GM18861 (cell line): Measurements from ENCODE around the gene EPDR1.
A peak's percentile ranks its signal among the peaks of the same experiment; 100 is the strongest.

Experiments
- ATAC-seq: cut with Tn5 transposase; IDR thresholded peaks from one replicate; pipeline ENCODE4 v1.9.1; 2021; ENCODE audit not compliant: unreplicated experiment

The EPDR1 gene

DNA sequence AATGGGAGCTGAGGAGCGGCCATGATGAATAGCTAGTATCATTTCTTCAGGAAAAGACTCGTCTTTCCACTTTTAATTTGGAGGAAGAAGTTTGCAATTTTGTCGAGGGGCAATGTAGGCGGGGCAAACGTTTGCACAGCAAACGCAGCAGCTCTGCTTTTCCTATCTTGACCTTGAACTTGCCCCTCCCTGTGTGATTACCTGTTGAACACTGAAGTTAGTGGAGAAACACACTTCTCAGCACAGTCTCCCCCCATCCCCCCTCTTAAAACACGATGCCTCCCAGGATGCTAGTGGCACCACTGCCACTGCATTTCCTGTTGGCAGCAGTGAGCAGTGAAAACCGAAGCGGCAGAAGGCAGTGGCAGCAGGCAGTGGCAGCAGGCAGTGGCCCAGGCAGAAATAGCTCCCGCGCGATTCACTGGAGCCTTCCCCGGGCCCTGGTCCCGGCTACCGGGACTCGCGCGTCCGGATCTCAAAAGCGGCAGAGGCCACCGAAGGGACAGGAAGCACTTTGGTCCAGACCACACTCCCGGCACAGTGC, at the start of gene EPDR1:
EPDR1 (plus strand) TSS at position 336 of the 544 bp plus-strand sequence. CDS start 300 bp downstream, outside the sequence.
- ATAC-seq = peak; percentile 42

DNA sequence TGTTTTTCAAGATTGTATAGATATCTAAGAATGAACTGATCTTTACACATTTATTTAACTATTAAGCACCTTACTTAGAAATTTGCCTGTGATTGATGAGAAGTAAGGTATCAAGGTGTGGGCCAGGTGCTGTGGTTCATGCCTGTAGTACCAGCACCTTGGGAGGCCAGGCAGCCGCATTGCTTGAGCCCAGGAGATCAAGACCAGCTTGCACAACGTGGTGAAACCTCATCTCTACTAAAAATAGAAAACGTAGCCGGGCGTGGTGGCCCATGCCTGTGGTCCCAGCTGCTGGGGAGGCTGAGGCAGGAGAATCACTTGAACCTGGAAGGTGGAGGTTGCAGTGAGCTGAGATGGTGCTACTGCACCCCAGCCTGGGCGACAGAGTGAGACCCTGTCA, 38.4 kb upstream of the EPDR1 start:
- no peak for ATAC-seq

DNA sequence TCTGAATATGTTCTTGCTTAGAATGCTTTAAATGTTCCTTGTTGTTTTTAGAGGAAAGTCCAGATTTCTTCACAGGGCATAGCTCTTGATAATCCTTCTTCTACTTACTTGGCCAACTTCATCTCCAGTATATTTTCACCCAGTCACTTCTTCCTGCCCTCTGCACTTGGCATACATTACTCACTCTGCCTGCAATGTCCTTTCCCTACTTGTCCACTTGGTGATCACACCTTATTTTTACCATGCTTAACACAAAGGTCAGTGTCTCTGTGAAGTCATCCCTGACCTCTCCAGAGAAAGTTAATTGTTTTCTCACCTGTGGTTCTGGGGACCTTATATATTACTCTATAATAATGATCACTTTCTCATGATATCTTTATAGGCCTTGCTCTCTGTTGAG, 27.1 kb upstream of the EPDR1 start:
- no peak for ATAC-seq

DNA sequence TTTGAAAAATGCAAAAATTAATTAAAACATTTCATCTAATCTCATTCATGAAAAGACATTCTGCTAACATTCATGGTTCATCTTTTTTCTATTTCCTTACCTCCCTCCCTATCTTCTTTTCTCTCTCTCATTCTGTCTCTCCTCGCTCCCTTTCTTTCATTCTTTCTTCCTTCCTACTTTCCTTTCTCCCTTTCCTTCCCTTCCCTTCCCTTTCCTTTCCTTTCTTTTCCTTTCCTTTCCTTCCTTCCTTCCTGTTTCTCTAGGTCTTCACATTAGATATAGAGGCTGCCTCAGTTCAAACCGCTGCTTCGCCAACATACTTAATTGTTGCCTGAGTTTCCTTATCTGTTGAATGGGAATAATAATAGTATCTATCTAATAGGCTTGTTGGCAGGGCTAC, 25.8 kb upstream of the EPDR1 start:
- ATAC-seq = no peak

DNA sequence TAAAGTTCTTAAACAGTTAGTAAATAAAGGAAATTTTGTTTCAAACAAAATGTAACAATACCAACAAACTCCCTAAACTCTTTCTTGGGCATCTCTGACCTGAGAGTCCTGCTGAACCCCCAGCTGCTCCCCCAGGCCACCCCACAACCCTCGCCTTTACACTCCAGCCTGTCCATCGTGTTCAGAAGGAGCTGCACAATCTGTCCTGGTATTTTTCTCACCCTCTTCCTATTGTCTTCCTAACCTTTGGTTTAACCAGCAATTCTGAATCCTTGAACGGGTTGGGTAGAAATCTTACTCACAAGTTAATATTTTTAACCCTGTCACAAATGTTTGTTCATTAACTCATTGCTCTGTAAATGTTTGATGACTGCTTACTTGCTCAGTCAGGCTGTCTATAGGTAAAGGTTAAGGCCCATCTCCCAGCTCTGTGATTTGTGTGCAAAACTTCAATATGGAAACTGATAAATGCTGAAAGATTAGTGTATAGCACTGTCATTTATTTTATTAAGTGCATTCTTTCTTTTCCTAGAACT, 20.7 kb upstream of the EPDR1 start:
- peak; percentile 77 for ATAC-seq

DNA sequence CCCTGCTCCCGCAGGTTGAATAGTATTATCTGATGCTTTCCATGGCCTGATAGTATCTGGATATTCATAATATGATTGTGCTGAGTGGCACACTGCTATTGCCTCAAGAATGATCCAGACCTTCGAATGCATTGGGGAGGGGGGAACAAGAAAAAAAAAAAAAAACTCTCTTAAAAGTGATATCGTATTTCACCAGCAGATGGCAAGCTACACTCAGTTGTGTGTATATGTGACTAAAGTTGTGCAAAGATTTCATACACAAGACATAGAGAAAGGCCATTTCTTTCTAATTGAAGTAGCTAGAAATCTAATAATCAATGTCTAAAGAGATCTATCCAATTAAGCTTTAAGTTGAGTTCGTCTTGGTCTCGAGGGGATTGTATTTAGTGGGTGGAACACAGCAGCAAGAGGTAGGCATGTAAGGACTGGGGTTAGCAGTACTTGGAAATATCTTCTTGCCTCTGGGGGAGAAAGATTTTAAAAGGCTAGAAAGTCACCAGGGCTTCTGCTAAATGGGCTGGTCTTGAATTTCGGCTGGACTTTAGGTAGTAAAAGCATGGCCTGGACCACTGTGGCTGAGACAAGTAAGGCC, 19.1 kb upstream of the EPDR1 start:
- ATAC-seq = peak; percentile 46

DNA sequence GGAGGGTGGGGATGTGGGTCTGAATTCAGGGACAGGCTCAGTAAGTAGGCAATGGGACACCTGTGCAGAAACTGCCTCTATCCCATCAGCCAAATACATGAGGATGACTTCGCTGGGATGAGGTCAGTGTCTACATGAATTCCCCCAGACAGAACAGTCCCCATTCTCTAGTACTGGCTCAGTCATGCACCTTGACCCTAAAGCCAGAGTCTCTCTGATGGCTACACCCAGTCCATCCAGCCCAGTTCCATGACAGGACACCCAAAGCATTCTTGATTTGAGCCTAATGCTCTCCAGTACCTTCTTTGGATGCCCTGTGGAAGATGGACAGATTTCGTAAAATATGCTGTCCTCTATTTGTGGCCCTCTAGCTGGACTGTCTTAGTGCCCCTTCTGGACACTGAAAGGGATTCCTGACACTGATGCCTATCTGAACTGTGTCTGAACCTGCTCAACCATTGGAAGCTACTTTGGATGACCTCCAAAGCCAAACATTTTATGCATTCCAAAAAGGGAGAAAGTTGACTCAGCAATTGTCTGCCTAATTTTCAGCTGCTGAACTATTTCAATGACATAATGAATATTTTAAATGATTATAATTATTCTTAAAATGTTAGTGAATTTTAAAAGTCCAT, 18.4 kb upstream of the EPDR1 start:
- ATAC-seq = no peak

DNA sequence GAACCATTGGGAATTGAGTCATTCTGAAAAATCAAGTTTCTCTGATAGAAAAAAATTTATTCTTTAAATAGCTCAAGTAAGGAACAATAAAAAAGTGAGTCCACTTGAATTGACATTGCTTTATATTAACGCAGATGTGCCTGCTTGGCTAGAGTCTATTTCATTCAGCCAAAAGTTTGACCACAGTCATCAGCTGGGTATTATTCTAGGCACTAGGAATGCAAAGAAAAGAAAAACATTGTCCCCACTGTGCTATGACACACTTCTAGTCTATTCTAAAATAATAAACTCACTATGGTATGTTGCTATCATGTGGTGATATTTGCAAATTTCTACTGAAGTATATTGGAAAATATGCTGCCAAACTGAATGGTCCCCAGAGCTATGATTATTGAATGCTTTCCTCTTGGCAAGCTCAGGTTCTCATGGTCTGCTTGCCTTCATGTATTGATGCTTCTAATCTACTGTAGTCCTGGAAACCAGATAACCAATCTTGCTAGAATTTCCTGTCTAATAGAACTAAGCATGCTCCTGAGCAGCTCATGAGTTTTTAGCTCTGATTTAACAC, 12.1 kb upstream of the EPDR1 start:
- ATAC-seq = no peak

DNA sequence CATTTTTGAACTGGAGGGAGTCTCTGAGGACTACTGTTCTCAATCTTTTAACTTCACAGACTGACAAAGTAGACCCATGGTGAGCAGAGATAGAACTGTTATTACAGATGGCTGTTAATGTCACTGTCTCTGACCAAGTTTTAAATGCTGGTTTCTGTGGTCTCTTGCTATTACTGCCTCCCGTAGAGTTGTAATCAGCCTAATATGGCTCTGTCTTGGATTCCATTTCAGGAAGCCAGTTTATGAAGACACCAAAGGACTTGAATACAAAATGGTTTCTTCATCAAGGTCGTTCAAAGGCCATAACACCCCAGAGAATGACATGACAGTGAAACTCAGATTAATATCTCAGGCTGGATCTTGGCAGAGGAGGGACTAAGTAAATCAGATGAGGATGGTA, 7.7 kb upstream of the EPDR1 start:
- no peak for ATAC-seq

DNA sequence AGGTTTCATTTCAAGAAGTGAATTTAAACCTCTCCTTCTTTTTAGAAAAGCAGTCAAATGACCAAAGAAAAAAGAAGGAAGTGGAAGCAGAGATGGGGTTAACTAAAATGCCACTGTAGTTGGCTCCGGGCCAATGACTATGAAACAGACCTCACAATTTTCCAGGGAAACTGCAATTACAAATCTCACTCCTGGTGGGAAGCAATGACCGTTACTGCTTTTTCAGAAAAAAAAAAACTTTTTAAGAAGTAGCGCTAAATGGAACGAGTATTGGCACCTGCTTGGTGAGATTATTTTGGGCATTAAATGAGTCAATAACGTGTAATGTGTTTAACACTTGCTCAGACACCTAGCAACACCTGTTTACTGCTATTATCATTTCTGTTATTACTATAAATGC, 5.0 kb upstream of the EPDR1 start:
- ATAC-seq = no peak

DNA sequence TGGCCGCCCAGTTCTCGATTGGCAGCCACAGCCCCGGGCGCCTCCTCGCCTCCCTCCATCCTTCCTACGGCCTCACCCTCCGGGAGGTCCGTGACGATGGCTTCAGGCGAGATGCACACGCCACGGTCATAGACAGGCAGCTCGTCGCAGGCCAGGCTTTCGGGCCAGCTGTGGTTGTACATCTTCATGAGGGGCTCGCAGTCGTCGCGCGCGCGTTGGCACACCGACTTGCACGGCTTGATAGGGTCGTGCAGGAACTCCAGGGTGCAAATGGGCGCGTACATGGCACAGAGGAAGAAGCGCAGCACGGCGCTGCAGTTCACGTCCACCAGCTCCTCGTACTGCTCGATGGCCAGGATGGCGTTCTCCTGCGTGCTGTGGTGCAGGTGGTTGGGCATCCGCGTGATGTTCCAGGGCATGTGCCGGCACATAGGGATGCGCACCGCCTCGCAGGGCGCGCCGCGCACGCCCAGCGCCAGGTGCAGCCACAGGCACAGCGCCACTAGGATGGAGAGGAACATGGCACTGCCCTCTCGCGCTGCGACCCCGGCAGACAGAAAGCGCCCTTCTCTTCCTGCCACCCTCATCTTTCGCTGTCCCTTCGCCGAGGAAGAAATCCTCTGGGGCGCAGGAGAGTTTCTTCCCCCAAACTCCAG, 4.3 kb upstream of the EPDR1 start:
- no peak for ATAC-seq

DNA sequence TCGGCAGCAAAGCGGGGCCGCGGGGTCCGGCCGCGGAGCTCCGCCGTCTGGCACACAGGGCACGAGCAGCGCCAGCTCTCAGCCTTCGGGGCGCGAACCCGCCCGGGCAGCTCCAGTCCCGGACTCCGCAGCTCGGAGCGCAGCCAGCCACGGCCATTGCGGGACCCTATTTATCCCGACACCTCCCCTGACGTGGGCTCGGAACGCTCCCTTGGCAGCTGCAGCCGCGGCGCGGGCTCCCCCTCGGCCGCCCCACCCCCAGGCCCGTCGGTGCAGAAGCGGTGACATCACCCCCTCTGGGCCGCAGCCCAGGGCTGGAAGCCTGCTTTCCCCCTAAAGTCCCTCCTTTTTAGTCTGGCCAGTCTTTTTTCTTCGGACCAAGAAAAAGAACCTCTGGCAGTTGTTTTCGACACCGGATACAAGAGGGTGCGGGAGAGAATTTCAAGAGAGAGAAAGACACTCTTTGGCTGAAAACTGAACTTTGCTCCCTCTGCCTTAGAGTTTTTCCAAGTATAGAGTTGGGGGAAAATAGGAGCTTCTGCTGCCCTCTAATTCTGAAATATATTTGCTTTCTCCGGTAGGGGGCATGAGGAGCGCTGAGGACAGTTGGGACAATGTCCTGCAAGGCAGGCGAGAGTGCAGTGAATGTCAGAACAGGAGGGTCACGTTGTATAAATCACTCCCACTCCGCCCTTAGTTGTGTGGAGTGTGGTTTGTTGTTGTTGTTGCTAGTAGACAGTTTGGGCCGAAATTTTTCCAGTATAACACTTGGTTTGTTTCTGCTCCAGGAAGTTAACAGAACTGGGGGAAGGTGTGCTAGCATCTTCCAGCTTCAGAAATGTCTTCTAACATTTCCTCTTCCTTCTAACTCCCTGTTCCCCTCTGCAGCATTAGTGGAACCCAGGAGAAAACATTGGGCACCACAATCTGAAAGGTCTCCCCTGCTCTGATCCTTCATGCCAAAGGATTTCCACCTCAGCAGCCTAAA, 3.5 kb upstream of the EPDR1 start, which contains the start of gene SFRP4:
SFRP4 (minus strand) TSS at position 145 of the 988 bp plus-strand sequence. CDS start 280 bp downstream, outside the sequence.
- peak; percentile 29 for ATAC-seq

DNA sequence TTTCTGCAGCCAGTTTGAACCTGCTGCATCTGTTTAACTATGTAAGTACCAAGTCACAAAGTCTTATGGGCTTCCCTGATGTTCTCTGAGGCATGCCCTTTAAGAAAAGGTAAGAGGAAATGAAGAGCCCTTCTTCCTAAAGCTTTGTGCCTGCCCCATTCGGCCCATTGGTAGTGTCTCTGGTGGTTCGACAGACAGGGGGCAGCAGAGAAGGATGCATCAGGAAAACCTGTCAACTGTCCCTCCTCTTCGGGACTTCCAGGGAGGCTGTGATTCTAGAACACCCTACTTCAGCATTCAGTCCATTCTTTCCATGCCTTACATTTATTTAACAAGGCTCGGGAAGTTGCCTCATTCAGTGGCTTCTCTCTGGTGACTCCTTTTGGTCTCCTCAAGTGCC, 1.9 kb upstream of the EPDR1 start:
- ATAC-seq = no peak

DNA sequence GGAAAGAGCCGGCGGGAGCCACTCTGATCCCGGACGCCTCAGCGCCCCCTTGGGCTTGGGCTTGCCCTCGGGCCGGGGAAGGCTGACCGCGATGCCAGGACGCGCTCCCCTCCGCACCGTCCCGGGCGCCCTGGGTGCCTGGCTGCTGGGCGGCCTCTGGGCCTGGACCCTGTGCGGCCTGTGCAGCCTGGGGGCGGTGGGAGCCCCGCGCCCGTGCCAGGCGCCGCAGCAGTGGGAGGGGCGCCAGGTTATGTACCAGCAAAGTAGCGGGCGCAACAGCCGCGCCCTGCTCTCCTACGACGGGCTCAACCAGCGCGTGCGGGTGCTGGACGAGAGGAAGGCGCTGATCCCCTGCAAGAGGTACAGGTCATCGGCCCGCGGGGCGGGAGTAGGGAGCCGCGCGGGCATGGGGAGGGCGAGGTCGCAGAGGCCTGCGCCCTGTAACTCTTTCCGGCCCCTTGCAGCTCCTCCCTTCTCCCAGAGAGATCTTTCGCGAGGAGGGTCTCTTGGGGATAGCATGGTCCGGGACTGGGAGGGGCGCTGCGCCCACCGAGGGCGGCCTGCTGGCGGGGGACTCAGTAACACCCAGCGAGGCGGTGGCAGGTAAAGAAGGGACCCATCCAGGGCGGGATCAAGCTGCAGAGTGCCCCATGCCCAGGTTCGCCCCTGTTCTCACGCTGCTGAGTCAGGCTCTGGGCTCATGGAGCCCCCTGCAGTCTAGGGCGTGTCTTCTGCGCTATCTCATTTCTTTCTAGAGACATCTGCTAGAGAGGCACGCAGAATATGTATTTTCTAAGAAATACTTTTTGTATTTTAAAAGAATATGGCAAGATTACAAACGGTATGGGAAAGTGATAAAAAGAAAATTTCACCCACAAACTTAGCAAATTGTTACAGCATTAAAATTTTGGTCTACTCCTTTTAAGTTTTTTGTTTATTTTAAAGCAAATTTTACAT, 687 bp downstream of the EPDR1 start:
- ATAC-seq = peak; percentile 55

DNA sequence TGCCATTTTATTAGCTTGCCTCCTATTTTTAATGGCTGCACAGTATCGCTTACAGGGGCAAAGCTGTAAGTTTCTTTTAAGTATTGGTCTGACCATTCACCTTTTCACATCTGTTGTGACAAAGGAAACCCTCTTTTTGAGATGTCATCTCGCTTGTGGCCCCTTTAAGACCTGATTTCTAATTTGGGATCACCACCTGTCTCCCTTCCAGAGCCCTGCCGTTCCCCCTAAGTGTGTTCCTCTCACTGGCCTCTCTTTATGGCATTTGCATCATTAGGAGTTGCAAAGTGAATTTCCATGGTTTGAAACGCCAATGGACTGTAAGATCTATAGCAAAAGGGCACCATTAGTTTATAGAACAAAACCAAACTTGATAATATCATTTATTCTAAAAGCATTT, 1.4 kb downstream of the EPDR1 start:
- no peak for ATAC-seq

DNA sequence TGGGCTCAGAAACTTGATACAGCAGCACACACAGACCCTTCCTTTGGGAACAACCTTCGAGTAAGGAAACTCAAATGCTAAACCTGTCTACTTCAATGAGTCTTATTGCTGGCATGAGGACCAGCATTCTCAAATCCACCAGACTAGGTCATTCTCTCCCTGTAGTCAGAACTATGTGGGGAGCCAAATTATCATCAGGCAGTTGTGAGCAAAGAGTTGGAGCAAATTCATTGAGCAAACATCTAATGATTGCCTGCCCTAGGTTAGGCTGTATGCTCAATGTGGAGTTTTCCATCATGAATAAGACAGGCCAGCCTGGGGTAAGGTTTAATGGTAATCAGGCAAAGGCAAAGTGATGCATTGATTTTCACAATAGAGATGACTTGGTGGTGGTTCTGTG, 3.6 kb downstream of the EPDR1 start:
- ATAC-seq = no peak

DNA sequence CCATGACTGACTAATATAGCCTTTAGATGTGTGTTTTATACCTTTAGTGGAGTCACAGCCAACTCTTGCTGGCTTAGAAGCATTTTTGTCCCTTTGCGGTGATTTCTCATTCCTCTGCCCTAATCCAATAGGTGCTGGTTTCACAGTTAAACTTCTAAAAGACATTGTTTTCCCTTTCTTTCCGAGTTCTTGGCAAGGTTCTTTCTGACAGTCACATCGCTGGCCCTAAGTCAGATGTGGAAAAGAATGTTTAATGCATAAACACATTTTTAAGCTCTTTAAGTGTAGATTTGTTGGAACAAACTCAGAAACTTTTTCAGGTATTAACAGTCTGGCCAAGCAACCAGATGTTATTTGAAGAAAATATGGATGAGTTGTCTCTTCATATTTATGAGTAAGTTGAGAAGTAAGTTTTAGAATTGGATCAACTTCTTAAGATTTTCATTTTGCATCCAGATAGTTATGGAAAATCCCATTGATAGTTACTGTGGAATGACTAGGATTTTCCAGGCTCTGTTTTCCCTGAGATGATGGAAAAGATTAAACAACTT, 4.1 kb downstream of the EPDR1 start:
- ATAC-seq = no peak

DNA sequence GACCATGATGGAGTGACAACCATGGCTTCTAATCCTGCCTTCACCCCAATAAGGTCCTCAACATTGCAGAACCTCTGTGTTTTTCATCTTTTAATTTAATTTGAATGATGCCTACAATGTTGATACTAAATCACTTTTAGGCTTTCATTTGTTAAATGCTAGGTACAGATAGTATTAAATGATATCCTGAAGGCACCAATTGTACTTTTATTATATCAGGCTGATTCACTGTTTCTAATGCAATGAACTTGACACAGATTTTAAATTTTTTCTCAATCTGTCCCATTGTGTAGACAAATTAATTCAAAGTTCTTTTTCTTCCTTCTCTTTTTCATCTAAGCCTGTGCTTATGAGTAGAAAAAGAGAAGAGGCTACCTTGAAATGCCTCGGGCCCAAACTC, 5.2 kb downstream of the EPDR1 start:
- no peak for ATAC-seq
